ENCODE results near the gene ATG7. TPM values are rescaled to one million over a fixed set of nuclear protein-coding genes. Genes with fewer than 3 reads are reported as not detected.

ATG7 gene
- polyA plus RNA-seq, 1 donor = 16.6 TPM

- Histone ChIP-seq H3K36me3 (ENCODE audit: control insufficient read depth, insufficient read depth, low read length) (peaks cover 3% of the 10 kb centered on the region), H3K4me3 (ENCODE audit: low read length) (no peak overlapping the region), H3K27me3 (ENCODE audit: control insufficient read depth, insufficient read depth, low read length) (no peaks in the 10 kb centered on the region), H3K4me1 (ENCODE audit: control insufficient read depth, insufficient read depth, low read length) (no peaks in the 10 kb centered on the region), H3K27ac (ENCODE audit: low read length) (no peak overlapping the region), H3K9me3 (ENCODE audit: control insufficient read depth, low read depth, low read length) (peaks cover 5% of the 10 kb centered on the region)
- WGBS (ENCODE audit: insufficient coverage, low lambda C conversion rate) = 50% methylated on average over 2 of the region's 7 CpGs
- no peak for DNase-seq
These were observed 276.5 kb downstream of the ATG7 start for GRCh38 chr3:11548721-11549131.

DNA sequence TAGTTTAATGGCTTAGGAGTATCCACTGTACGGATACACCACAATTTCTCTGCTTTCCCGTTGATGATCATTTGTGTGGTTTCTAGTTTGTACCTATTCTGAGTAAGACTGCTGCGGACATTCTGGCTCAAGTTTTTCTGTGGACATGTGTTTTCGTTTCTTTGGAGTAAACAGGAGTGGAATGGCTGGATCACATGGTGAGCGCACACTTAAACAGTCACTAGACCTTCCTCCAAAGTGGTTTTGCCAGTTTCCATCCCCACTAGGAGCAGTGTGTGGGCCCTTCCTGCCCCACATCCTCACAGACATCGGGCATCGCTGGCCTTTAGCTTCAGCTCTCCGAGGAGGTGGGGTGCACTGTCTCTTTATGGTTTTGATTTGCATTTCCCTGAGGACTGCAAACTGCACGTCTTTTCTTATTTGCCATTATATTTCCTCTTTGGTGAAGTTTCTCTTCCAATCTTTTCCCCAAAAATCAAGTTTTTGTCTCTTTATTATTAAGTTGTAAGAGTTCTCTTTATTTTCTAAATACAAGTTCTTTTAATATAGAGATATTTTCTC, 277.5 kb downstream of the ATG7 start:
- H3K4me3 ChIP-seq (ENCODE audit: low read length) = no peak overlapping the region
- no CpG with 5 or more reads among the region's 9 CpGs for WGBS (ENCODE audit: insufficient coverage, low lambda C conversion rate)
- no peaks in the 10 kb centered on the region for H3K27me3 ChIP-seq (ENCODE audit: control insufficient read depth, insufficient read depth, low read length)
- H3K27ac ChIP-seq (ENCODE audit: low read length) = no peak overlapping the region
- no peaks in the 10 kb centered on the region for H3K4me1 ChIP-seq (ENCODE audit: control insufficient read depth, insufficient read depth, low read length)
- no peaks in the 10 kb centered on the region for H3K9me3 ChIP-seq (ENCODE audit: control insufficient read depth, low read depth, low read length)
- no peak for DNase-seq
- H3K36me3 ChIP-seq (ENCODE audit: control insufficient read depth, insufficient read depth, low read length) = peaks cover 12% of the 10 kb centered on the region

- 97% methylated on average over 6 of the region's 17 CpGs for WGBS (ENCODE audit: insufficient coverage, low lambda C conversion rate)
- no peaks in the 10 kb centered on the region for H3K9me3 ChIP-seq (ENCODE audit: control insufficient read depth, low read depth, low read length)
- no peaks in the 10 kb centered on the region for H3K4me1 ChIP-seq (ENCODE audit: control insufficient read depth, insufficient read depth, low read length)
- no peak overlapping the region for H3K27ac ChIP-seq (ENCODE audit: low read length)
- DNase-seq = no peak
- no peak overlapping the region for H3K4me3 ChIP-seq (ENCODE audit: low read length)
- no peaks in the 10 kb centered on the region for H3K27me3 ChIP-seq (ENCODE audit: control insufficient read depth, insufficient read depth, low read length)
- peaks cover 26% of the 10 kb centered on the region for H3K36me3 ChIP-seq (ENCODE audit: control insufficient read depth, insufficient read depth, low read length)
These were observed 278.8 kb downstream of the ATG7 start for GRCh38 chr3:11551036-11551435.

GRCh38 chr3:11552289-11553264, 280.4 kb downstream of the ATG7 start:
- H3K9me3 ChIP-seq (ENCODE audit: control insufficient read depth, low read depth, low read length) = no peaks in the 10 kb centered on the region
- H3K27ac ChIP-seq (ENCODE audit: low read length) = no peak overlapping the region
- no peaks in the 10 kb centered on the region for H3K27me3 ChIP-seq (ENCODE audit: control insufficient read depth, insufficient read depth, low read length)
- 100% methylated on average over 3 of the region's 16 CpGs for WGBS (ENCODE audit: insufficient coverage, low lambda C conversion rate)
- H3K36me3 ChIP-seq (ENCODE audit: control insufficient read depth, insufficient read depth, low read length) = peaks cover 32% of the 10 kb centered on the region
- no peak overlapping the region for H3K4me3 ChIP-seq (ENCODE audit: low read length)
- DNase-seq = no peak
- peaks cover 6% of the 10 kb centered on the region for H3K4me1 ChIP-seq (ENCODE audit: control insufficient read depth, insufficient read depth, low read length)

GRCh38 chr3:11553436-11554235, 281.4 kb downstream of the ATG7 start:
- Histone ChIP-seq H3K27me3 (ENCODE audit: control insufficient read depth, insufficient read depth, low read length) (no peaks in the 10 kb centered on the region), H3K27ac (ENCODE audit: low read length) (no peak overlapping the region), H3K36me3 (ENCODE audit: control insufficient read depth, insufficient read depth, low read length) (peaks cover 40% of the 10 kb centered on the region), H3K4me3 (ENCODE audit: low read length) (no peak overlapping the region), H3K9me3 (ENCODE audit: control insufficient read depth, low read depth, low read length) (no peaks in the 10 kb centered on the region), H3K4me1 (ENCODE audit: control insufficient read depth, insufficient read depth, low read length) (peaks cover 6% of the 10 kb centered on the region)
- no peak for DNase-seq
- no CpG with 5 or more reads among the region's 17 CpGs for WGBS (ENCODE audit: insufficient coverage, low lambda C conversion rate)

GRCh38 chr3:11554236-11554610, 282.0 kb downstream of the ATG7 start:
- H3K4me1 ChIP-seq (ENCODE audit: control insufficient read depth, insufficient read depth, low read length) = peaks cover 6% of the 10 kb centered on the region
- H3K36me3 ChIP-seq (ENCODE audit: control insufficient read depth, insufficient read depth, low read length) = peaks cover 46% of the 10 kb centered on the region
- no peaks in the 10 kb centered on the region for H3K27me3 ChIP-seq (ENCODE audit: control insufficient read depth, insufficient read depth, low read length)
- DNase-seq = no peak
- WGBS (ENCODE audit: insufficient coverage, low lambda C conversion rate) = no CpG with 5 or more reads among the region's 3 CpGs
- H3K9me3 ChIP-seq (ENCODE audit: control insufficient read depth, low read depth, low read length) = no peaks in the 10 kb centered on the region
- no peak overlapping the region for H3K27ac ChIP-seq (ENCODE audit: low read length)
- H3K4me3 ChIP-seq (ENCODE audit: low read length) = no peak overlapping the region

DNA sequence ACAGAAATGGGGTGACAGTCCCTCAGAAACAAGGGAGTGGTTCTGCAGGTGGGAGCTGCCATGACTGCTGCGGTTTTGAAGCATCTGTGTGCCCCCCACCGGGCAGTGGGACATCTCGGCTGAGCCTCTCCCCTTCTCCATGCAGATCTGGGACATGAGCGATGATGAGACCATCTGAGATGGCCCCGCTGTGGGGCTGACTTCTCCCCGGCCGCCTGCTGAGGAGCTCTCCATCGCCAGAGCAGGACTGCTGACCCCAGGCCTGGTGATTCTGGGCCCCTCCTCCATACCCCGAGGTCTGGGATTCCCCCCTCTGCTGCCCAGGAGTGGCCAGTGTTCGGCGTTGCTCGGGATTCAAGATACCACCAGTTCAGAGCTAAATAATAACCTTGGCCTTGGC, 282.5 kb downstream of the ATG7 start:
- no peak overlapping the region for H3K27ac ChIP-seq (ENCODE audit: low read length)
- H3K9me3 ChIP-seq (ENCODE audit: control insufficient read depth, low read depth, low read length) = no peaks in the 10 kb centered on the region
- peaks cover 6% of the 10 kb centered on the region for H3K4me1 ChIP-seq (ENCODE audit: control insufficient read depth, insufficient read depth, low read length)
- no peak for DNase-seq
- H3K4me3 ChIP-seq (ENCODE audit: low read length) = no peak overlapping the region
- peaks cover 50% of the 10 kb centered on the region for H3K36me3 ChIP-seq (ENCODE audit: control insufficient read depth, insufficient read depth, low read length)
- no CpG with 5 or more reads among the region's 12 CpGs for WGBS (ENCODE audit: insufficient coverage, low lambda C conversion rate)
- no peaks in the 10 kb centered on the region for H3K27me3 ChIP-seq (ENCODE audit: control insufficient read depth, insufficient read depth, low read length)

GRCh38 chr3:11555211-11555782, 283.1 kb downstream of the ATG7 start:
- DNase-seq = no peak
- Histone ChIP-seq H3K36me3 (ENCODE audit: control insufficient read depth, insufficient read depth, low read length) (peaks cover 53% of the 10 kb centered on the region), H3K27ac (ENCODE audit: low read length) (no peak overlapping the region), H3K9me3 (ENCODE audit: control insufficient read depth, low read depth, low read length) (no peaks in the 10 kb centered on the region), H3K4me3 (ENCODE audit: low read length) (no peak overlapping the region), H3K4me1 (ENCODE audit: control insufficient read depth, insufficient read depth, low read length) (peaks cover 6% of the 10 kb centered on the region), H3K27me3 (ENCODE audit: control insufficient read depth, insufficient read depth, low read length) (no peaks in the 10 kb centered on the region)
- WGBS (ENCODE audit: insufficient coverage, low lambda C conversion rate) = no CpG with 5 or more reads among the region's 13 CpGs

- Histone ChIP-seq H3K4me1 (ENCODE audit: control insufficient read depth, insufficient read depth, low read length) (peaks cover 6% of the 10 kb centered on the region), H3K27me3 (ENCODE audit: control insufficient read depth, insufficient read depth, low read length) (no peaks in the 10 kb centered on the region), H3K4me3 (ENCODE audit: low read length) (no peak overlapping the region), H3K36me3 (ENCODE audit: control insufficient read depth, insufficient read depth, low read length) (peaks cover 58% of the 10 kb centered on the region), H3K9me3 (ENCODE audit: control insufficient read depth, low read depth, low read length) (no peaks in the 10 kb centered on the region), H3K27ac (ENCODE audit: low read length) (no peak overlapping the region)
- WGBS (ENCODE audit: insufficient coverage, low lambda C conversion rate) = 87% methylated on average over 4 of the region's 23 CpGs
- DNase-seq = no peak
These were observed 283.9 kb downstream of the ATG7 start for GRCh38 chr3:11555881-11556633.

Data from large intestine (tissue), 3 donors.